H9 (cell line): Measurements from ENCODE around the gene KDF1. TPM values are rescaled to one million over a fixed set of nuclear protein-coding genes. Genes with fewer than 3 reads are reported as not detected.

ENCODE experiments used
- DNase-seq: peaks from one replicate; pipeline ENCODE4 v3.0.0-alpha.2; 2017
- H2AFZ ChIP-seq: one replicate; pipeline ENCODE4 v1.6.1; 2013; ENCODE audit warnings: mild to moderate bottlenecking, low read length, control low read depth, moderate library complexity
- H2AK5ac ChIP-seq: 2 replicates; pipeline ENCODE4 v1.6.1; 2013; ENCODE audit warnings: low read length, control low read depth, mixed read lengths; ENCODE audit not compliant: insufficient read length
- H2BK120ac ChIP-seq: one replicate; pipeline ENCODE4 v1.6.1; 2013; ENCODE audit warnings: low read depth, mild to moderate bottlenecking, low read length, control low read depth, inconsistent platforms; ENCODE audit not compliant: poor library complexity, severe bottlenecking
- H2BK12ac ChIP-seq: 2 replicates; pipeline ENCODE4 v1.6.1; 2013; ENCODE audit warnings: low read length, control low read depth, mixed read lengths, low read depth; ENCODE audit not compliant: insufficient read length
- H2BK15ac ChIP-seq: 2 replicates; pipeline ENCODE4 v1.6.1; 2013; ENCODE audit warnings: low read depth, low read length, control low read depth
- H2BK20ac ChIP-seq: one replicate; pipeline ENCODE4 v1.6.1; 2013; ENCODE audit warnings: low read depth, mild to moderate bottlenecking, low read length, control low read depth, inconsistent platforms; ENCODE audit not compliant: poor library complexity, severe bottlenecking
- H2BK5ac ChIP-seq: 2 replicates; pipeline ENCODE4 v1.6.1; 2013; ENCODE audit warnings: low read length, control low read depth, mixed read lengths; ENCODE audit not compliant: insufficient read length
- H3K14ac ChIP-seq: 2 replicates; pipeline ENCODE4 v1.6.1; 2013; ENCODE audit warnings: low read length, control low read depth; ENCODE audit not compliant: insufficient read depth
- H3K18ac ChIP-seq: 2 replicates; pipeline ENCODE4 v1.6.1; 2013; ENCODE audit warnings: low read depth, mild to moderate bottlenecking, mixed read lengths, low read length, control low read depth; ENCODE audit not compliant: insufficient read length
- H3K23ac ChIP-seq: 2 replicates; pipeline ENCODE4 v1.6.1; 2013; ENCODE audit warnings: low read length, control low read depth, mixed read lengths, low read depth; ENCODE audit not compliant: insufficient read length
- H3K23me2 ChIP-seq: 2 replicates; pipeline ENCODE4 v1.6.1; 2013; ENCODE audit warnings: low read depth, mild to moderate bottlenecking, mixed read lengths, low read length, control low read depth; ENCODE audit not compliant: insufficient read length, poor library complexity, severe bottlenecking
- H3K27ac ChIP-seq: 2 replicates; pipeline ENCODE4 v1.5.1; 2013; ENCODE audit warnings: low read length, control low read depth, mixed read lengths, low read depth; ENCODE audit not compliant: insufficient read length
- H3K27me3 ChIP-seq: 2 replicates; pipeline ENCODE4 v1.6.1; 2013; ENCODE audit warnings: low read length, control low read depth, inconsistent platforms; ENCODE audit not compliant: insufficient read depth
- H3K4ac ChIP-seq: 2 replicates; pipeline ENCODE4 v1.6.1; 2013; ENCODE audit warnings: low read depth, mild to moderate bottlenecking, control low read depth, inconsistent platforms, low read length, moderate library complexity
- H3K4me1 ChIP-seq: 2 replicates; pipeline ENCODE4 v1.6.1; 2013; ENCODE audit warnings: low read length, control low read depth, inconsistent platforms; ENCODE audit not compliant: insufficient read depth
- H3K4me2 ChIP-seq: 2 replicates; pipeline ENCODE4 v1.6.1; 2013; ENCODE audit warnings: low read length, control low read depth, mixed read lengths; ENCODE audit not compliant: insufficient read length, insufficient read depth
- H3K56ac ChIP-seq: 2 replicates; pipeline ENCODE4 v1.6.1; 2013; ENCODE audit warnings: low read depth, mild to moderate bottlenecking, mixed read lengths, low read length, control low read depth; ENCODE audit not compliant: insufficient read length
- H3K79me1 ChIP-seq: 2 replicates; pipeline ENCODE4 v1.6.1; 2013; ENCODE audit warnings: low read depth, mild to moderate bottlenecking, moderate library complexity, low read length, control low read depth, inconsistent platforms; ENCODE audit not compliant: insufficient read depth, poor library complexity, severe bottlenecking
- H3K79me2 ChIP-seq: 2 replicates; pipeline ENCODE4 v1.6.1; 2013; ENCODE audit warnings: low read length, control low read depth, inconsistent platforms; ENCODE audit not compliant: insufficient read depth
- H3K9ac ChIP-seq: 2 replicates; pipeline ENCODE4 v1.6.1; 2013; ENCODE audit warnings: low read length, control low read depth, mixed read lengths; ENCODE audit not compliant: insufficient read length; ENCODE audit errors: extremely low read depth
- H3K9me3 ChIP-seq: one replicate; pipeline ENCODE4 v1.6.1; 2013; ENCODE audit warnings: low read depth, low read length, inconsistent platforms; ENCODE audit not compliant: control insufficient read depth
- H3T11ph ChIP-seq: one replicate; pipeline ENCODE4 v1.6.1; 2013; ENCODE audit warnings: mild to moderate bottlenecking, low read length, control low read depth, inconsistent platforms
- H4K20me1 ChIP-seq: one replicate; pipeline ENCODE4 v1.6.1; 2013; ENCODE audit not compliant: control insufficient read depth, insufficient read length, insufficient read depth
- H4K5ac ChIP-seq: 2 replicates; pipeline ENCODE4 v1.6.1; 2013; ENCODE audit warnings: low read depth, mild to moderate bottlenecking, mixed read lengths, low read length, control low read depth; ENCODE audit not compliant: insufficient read length
- H4K8ac ChIP-seq: replicated peaks from 2 replicates; pipeline ENCODE4 v1.6.1; 2013; ENCODE audit warnings: low read length, control low read depth, mixed read lengths, low read depth; ENCODE audit not compliant: insufficient read length
- H4K91ac ChIP-seq: 2 replicates; pipeline ENCODE4 v1.6.1; 2013; ENCODE audit warnings: low read depth, mild to moderate bottlenecking, moderate library complexity, mixed read lengths, low read length, control low read depth; ENCODE audit not compliant: insufficient read length
- H3K27ac Mint-ChIP-seq, 3 experiments: 2 replicates in 2 of 3; 3 replicates in 1 of 3; pipeline ENCODE4 v1.8.0; 2020 to 2021; ENCODE audit warnings: mixed read lengths in 3 of 3, mild to moderate bottlenecking in 1 of 3, moderate library complexity in 1 of 3
- H3K27me3 Mint-ChIP-seq: 2 replicates; pipeline ENCODE4 v1.8.0; 2021; ENCODE audit warnings: low read depth, mild to moderate bottlenecking, moderate library complexity, mixed read lengths
- H3K36me3 Mint-ChIP-seq, 3 experiments: 2 replicates in 2 of 3; 3 replicates in 1 of 3; pipeline ENCODE4 v1.8.0; 2020 to 2021; ENCODE audit warnings: low read depth in 3 of 3, mixed read lengths in 3 of 3; ENCODE audit not compliant: insufficient read depth in 1 of 3
- H3K4me1 Mint-ChIP-seq, 2 experiments: 2 replicates each; pipeline ENCODE4 v1.8.0; 2020; ENCODE audit warnings: mixed read lengths in 2 of 2
- H3K4me3 Mint-ChIP-seq, 2 experiments: 2 replicates in 1 of 2; 3 replicates in 1 of 2; pipeline ENCODE4 v1.8.0; 2020 to 2021; ENCODE audit warnings: mild to moderate bottlenecking in 2 of 2, mixed read lengths in 2 of 2, moderate library complexity in 1 of 2
- H3K9me3 Mint-ChIP-seq, 2 experiments: 2 replicates in 1 of 2; 3 replicates in 1 of 2; pipeline ENCODE4 v1.8.0; 2020; ENCODE audit warnings: mild to moderate bottlenecking in 2 of 2, mixed read lengths in 2 of 2, moderate library complexity in 1 of 2
- CTCF ChIP-seq: fragments of 200-600 bp; sonication (generic); conservative IDR thresholded peaks from 3 replicates; pipeline ENCODE4 v1.8.0; 2021; ENCODE audit warnings: antibody characterized with exemption, mild to moderate bottlenecking
- WGBS: extraction: QIAGEN DNeasy Blood & Tissue Kit; methylation state at CpG from one replicate; pipeline ENCODE4 v1.1.7; 2013; ENCODE audit warnings: missing lambda C conversion rate, low lambda C conversion rate, mixed read lengths; ENCODE audit not compliant: insufficient read length; ENCODE audit errors: extremely low coverage; 5-methylcytosine and 5-hydroxymethylcytosine counted together
- total RNA-seq: library from RNA; stranded (reverse); gene quantifications from 2 replicates; pipeline ENCODE4 v1.2.1, GENCODE V29; 2021

KDF1 gene
- total RNA-seq, 1 experiment from 2014 or later, result 17.6 TPM

- Histone ChIP-seq H4K5ac (no peak overlapping the region), H2BK12ac (no peak overlapping the region), H3K4ac (no peak overlapping the region), H4K91ac (no peak overlapping the region), H3K56ac (no peak overlapping the region), H4K8ac (no peak overlapping the region), H3K23ac (no peak overlapping the region), H3K27ac (no peak overlapping the region), H3K14ac (no peak overlapping the region), H3K4me2 (no peak overlapping the region), H3K79me2 (0 out of 2 replicates have a peak, but pooled peaks cover 2% of the 10 kb centered on the region), H2AK5ac (no peak overlapping the region), H4K20me1 (no peaks in the 10 kb centered on the region), H3K4me1 (peaks cover 4% of the 10 kb centered on the region; the same call in 1 of the 2 replicates), H2BK120ac (no peak overlapping the region), H3K23me2 (peaks cover 3% of the 10 kb centered on the region), H2BK5ac (no peak overlapping the region), H3T11ph (no peak overlapping the region), H3K18ac (no peak overlapping the region), H2AFZ (no peak overlapping the region), H3K9me3 (no peaks in the 10 kb centered on the region), H2BK20ac (no peak overlapping the region), H2BK15ac (no peak overlapping the region), H3K9ac (no peak overlapping the region), H3K79me1 (no peaks in the 10 kb centered on the region), H3K27me3 (no peaks in the 10 kb centered on the region; the same call in 1 of the 2 replicates)
- Mint-ChIP-seq H3K27ac (no peak overlapping the region; a peak in 1 of 7 replicates), H3K4me1 (peaks cover 9 to 12% of the 10 kb centered on the region in 2 experiments), H3K27me3 (peaks cover 8% of the 10 kb centered on the region), H3K4me3 (0 out of 5 replicates have a peak overlapping the region, but pooled peaks of 1 of the 2 experiments have one; percentile 12), H3K36me3 (no peaks in the 10 kb centered on the region), H3K9me3 (no peaks in the 10 kb centered on the region; a peak in 1 of 5 replicates)
- no peak for TF ChIP-seq CTCF
- DNase-seq, result no peak
- no CpG with 5 or more reads among the region's 9 CpGs for WGBS
Measured at GRCh38 chr1:26965628-26966027, 5.4 kb upstream of the KDF1 start.
